Adrenal gland (tissue), 12 donors: ENCODE measurements around the gene MISP3. TPM values are rescaled to one million over a fixed set of nuclear protein-coding genes. Genes with fewer than 3 reads are reported as not detected.
A peak's percentile ranks its signal among the peaks of the same experiment; 100 is the strongest.
"Not testable (repeated sequence)": the region's sequence is repeated elsewhere in the genome, so short reads cannot be mapped to it uniquely, and the experiment has no call there.

Source experiments
- DNase-seq, 7 donors: peaks; one replicate each; pipeline ENCODE4 v3.0.0-alpha.2; 2019 to 2020
- H3K27ac ChIP-seq, 5 donors: fragments of 200-600 bp; sonication (generic) in 4 of 5; 1 replicate in 3 of 5; 2 replicates in 2 of 5; pipeline versions ENCODE4 v1.5.1 to v1.8.0; 2016 to 2020; ENCODE audit warnings: mild to moderate bottlenecking in 1 of 5
- H3K27me3 ChIP-seq: fragments of 200-600 bp; 2 replicates; pipeline ENCODE4 v1.8.0; 2021
- H3K36me3 ChIP-seq, 2 donors: fragments of 200-600 bp; replicated peaks in 1 of 2; 1 replicate in 1 of 2; 2 replicates in 1 of 2; pipeline versions ENCODE4 v1.5.1 to v1.8.0; 2018 to 2022
- H3K4me1 ChIP-seq, 2 donors: fragments of 200-600 bp; replicated peaks in 1 of 2; 1 replicate in 1 of 2; 2 replicates in 1 of 2; pipeline versions ENCODE4 v1.5.1 to v1.8.0; 2018 to 2021
- H3K4me3 ChIP-seq, 4 donors: fragments of 200-600 bp; sonication (generic) in 3 of 4; one replicate each; pipeline ENCODE4 v1.5.1; 2016 to 2018
- H3K9me3 ChIP-seq, 3 donors: fragments of 200-600 bp; sonication (generic) in 1 of 3; replicated peaks in 1 of 3; 1 replicate in 2 of 3; 2 replicates in 1 of 3; pipeline versions ENCODE4 v1.5.1 to v1.8.0; 2016 to 2021
- CTCF ChIP-seq, 6 experiments: fragments of 450-650 bp in 4 of 6; fragments of 200-600 bp in 2 of 6; sonication (generic) in 1 of 6; IDR thresholded peaks; 1 replicate in 5 of 6; 2 replicates in 1 of 6; pipeline versions ENCODE4 v1.5.1 to v1.8.0; 2016 to 2021; ENCODE audit warnings: antibody characterized with exemption in 6 of 6, mild to moderate bottlenecking in 2 of 6, moderate library complexity in 1 of 6
- POLR2A ChIP-seq, 2 donors: fragments of 450-650 bp; IDR thresholded peaks; one replicate each; pipeline ENCODE4 v1.6.1; 2017; ENCODE audit warnings: antibody characterized with exemption in 2 of 2, mild to moderate bottlenecking in 2 of 2, moderate library complexity in 1 of 2
- WGBS, 4 donors: extraction: QIAGEN DNeasy Blood & Tissue Kit in 2 of 4; methylation state at CpG; one replicate each; pipeline versions ENCODE4 v1.1.5 to v1.1.7; 2013 to 2017; 5-methylcytosine and 5-hydroxymethylcytosine counted together
- intact Hi-C, 2 donors: fragments of 100-400 bp; cut with DNase I; formaldehyde crosslinking; loops; one replicate each; pipeline versions ENCODE4 v1.14.1 to v1.15.0; 2022 to 2023
- polyA plus RNA-seq, 3 donors: library from polyadenylated mRNA; stranded (reverse); fragments of 200-250 nt in 2 of 3; fragments of 350-450 nt in 1 of 3; fragmentation: Illumina TruSeq in 1 of 3; extraction: RNeasy Lipid Tissue Mini Kit (QIAGEN cat#74804) in 1 of 3; gene quantifications; one replicate each; pipeline ENCODE4 v1.2.3, GENCODE V29; 2013 to 2014
- total RNA-seq, 9 donors: library from RNA; depleted of rRNA in 4 of 9; stranded (reverse); fragments of >200 nt in 4 of 9; fragments of 120-200 nt in 1 of 9; fragmentation: NEBNext Ultra II Directional in 1 of 9; extraction: Animal tissue kit (Norgen Biotek cat#: 25700) in 1 of 9; gene quantifications; one replicate each; pipeline versions ENCODE4 v1.1.0 to v1.2.4, GENCODE V29; 2013 to 2023
- donor health status: healthy with polysubstance abuse.
- donor health status: Bipolar disorder and iron deficiency.
- donor health status: DM: yes; HTN: yes; CAD: no.
- donor health status: DM: no; HTN: no; CAD: no.
- donor health status: DM: no; HTN: no; CAD: no.
- donor health status: DM: yes; HTN: yes; CAD: no.

The MISP3 gene
- total and polyA plus RNA-seq, 12 donors, result 0.78 to 87.9 (median 3.2) TPM

GRCh38 chr19:14042659-14043608 is 29.7 kb upstream of the MISP3 start:
- intact Hi-C loops, result loop anchor here in 1 of 2 donors (10.0 kb wide), 1 partner anchor 158 kb away; no protein-coding TSS in a partner anchor
- peak; percentile 32 to 73 (median 60) for TF ChIP-seq CTCF (IDR thresholded peaks at IDR 0.05)
- 48 to 64% (median 56%) methylated on average over 16 to 19 of the region's 19 CpGs for WGBS, 4 donors
- not testable (repeated sequence) for H3K4me3 ChIP-seq, H3K27me3 ChIP-seq, H3K9me3 ChIP-seq, H3K4me1 ChIP-seq, H3K36me3 ChIP-seq
- DNase-seq, result peak; percentile 32 to 79 (median 58)
- peak overlapping the region in 2 of 5 donors; percentile 11 to 13 for H3K27ac ChIP-seq

- not testable (repeated sequence) for DNase-seq, H3K4me1 ChIP-seq, H3K27ac ChIP-seq, H3K9me3 ChIP-seq, H3K27me3 ChIP-seq, H3K4me3 ChIP-seq, H3K36me3 ChIP-seq
- WGBS, 4 donors, result 95 to 99% (median 97%) methylated on average over 6 to 10 of the region's 10 CpGs
- intact Hi-C loops, result loop anchor here in 1 of 2 donors (10.0 kb wide), 1 partner anchor 163 kb away; no protein-coding TSS in a partner anchor
Measured at GRCh38 chr19:14047866-14048265, 24.7 kb upstream of the MISP3 start.

GRCh38 chr19:14048443-14049153 is 24.0 kb upstream of the MISP3 start:
- no peak overlapping the region for H3K4me3 ChIP-seq
- no peaks in the 10 kb centered on the region for H3K36me3 ChIP-seq
- H3K4me1 ChIP-seq, result no peaks in the 10 kb centered on the region
- H3K9me3 ChIP-seq, result no peaks in the 10 kb centered on the region
- WGBS, 4 donors, result 66 to 74% (median 69%) methylated on average over 7 to 8 of the region's 8 CpGs
- no peak overlapping the region for H3K27ac ChIP-seq
- no peaks in the 10 kb centered on the region for H3K27me3 ChIP-seq
- DNase-seq, result peak; percentile 42 to 70 (median 52)
- intact Hi-C loops, result loop anchor here in 1 of 2 donors (10.0 kb wide), 1 partner anchor 164 kb away; no protein-coding TSS in a partner anchor
- TF ChIP-seq CTCF (IDR thresholded peaks at IDR 0.05) (peak; percentile 43 to 79 (median 64)), POLR2A (IDR thresholded peaks at IDR 0.05) (no peak)

GRCh38 chr19:14050512-14050911 is 22.1 kb upstream of the MISP3 start:
- WGBS, 4 donors, result 91 to 93% (median 92%) methylated on average over 3 to 4 of the region's 4 CpGs

GRCh38 chr19:14050961-14051360 is 21.6 kb upstream of the MISP3 start:
- DNase-seq, H3K4me1 ChIP-seq, H3K9me3 ChIP-seq, H3K27ac ChIP-seq, H3K4me3 ChIP-seq, H3K36me3 ChIP-seq, H3K27me3 ChIP-seq: not testable (repeated sequence)
- WGBS, 4 donors, result 63 to 88% (median 87%) methylated on average over 4 to 11 of the region's 11 CpGs
- intact Hi-C loops, result loop anchor here (10.0 kb wide), 2 partner anchors 166 to 456 kb away; no protein-coding TSS in a partner anchor

More at GRCh38 chr19:14050512-14050911, 22.1 kb upstream of the MISP3 start:
- Histone ChIP-seq H3K4me3 (no peak overlapping the region), H3K36me3 (no peaks in the 10 kb centered on the region), H3K9me3 (no peaks in the 10 kb centered on the region), H3K4me1 (no peaks in the 10 kb centered on the region), H3K27me3 (no peaks in the 10 kb centered on the region), H3K27ac (no peak overlapping the region)
- DNase-seq, result no peak
- no peak for TF ChIP-seq CTCF (IDR thresholded peaks at IDR 0.05)
- TF ChIP-seq POLR2A (IDR thresholded peaks at IDR 0.05), result no peak
- intact Hi-C loops, result loop anchor here (10.0 kb wide), 2 partner anchors 166 to 456 kb away; no protein-coding TSS in a partner anchor
